GM11168 (cell line): ENCODE data around the gene CEP20.

ENCODE experiments used
- in situ Hi-C: fragments of 300-500 bp; cut with MboI; formaldehyde crosslinking; loops from one replicate; pipeline ENCODE4 v1.12.0; 2022; ENCODE audit warnings: low sequenced_read_pairs; ENCODE audit not compliant: unreplicated experiment

The CEP20 gene

GRCh38 chr16:15836965-15837611, 51.3 kb downstream of the CEP20 start:
- in situ Hi-C loops = no loop called here

- in situ Hi-C loops = no loop called here
Observed at GRCh38 chr16:15836074-15836473, 52.3 kb downstream of the CEP20 start.

- in situ Hi-C loops = no loop called here
Observed at GRCh38 chr16:15835136-15835878, 53.1 kb downstream of the CEP20 start.

- in situ Hi-C loops = no loop called here
Observed at GRCh38 chr16:15834502-15834901, 53.9 kb downstream of the CEP20 start.

GRCh38 chr16:15833541-15833940, 54.9 kb downstream of the CEP20 start:
- in situ Hi-C loops = no loop called here

GRCh38 chr16:15832241-15832640, 56.2 kb downstream of the CEP20 start:
- in situ Hi-C loops = no loop called here

- in situ Hi-C loops = no loop called here
Observed at GRCh38 chr16:15830832-15831451, 57.5 kb downstream of the CEP20 start.

GRCh38 chr16:15829460-15829859, 58.9 kb downstream of the CEP20 start:
- in situ Hi-C loops = no loop called here

GRCh38 chr16:15827709-15828343, 60.6 kb downstream of the CEP20 start:
- in situ Hi-C loops = no loop called here

- in situ Hi-C loops = no loop called here
Observed at GRCh38 chr16:15827299-15827698, 61.1 kb downstream of the CEP20 start.

- in situ Hi-C loops = no loop called here
Observed at GRCh38 chr16:15825750-15826305, 62.6 kb downstream of the CEP20 start.

- in situ Hi-C loops = no loop called here
Observed at GRCh38 chr16:15822957-15823356, 65.4 kb downstream of the CEP20 start.

GRCh38 chr16:15820837-15821236, 67.6 kb downstream of the CEP20 start:
- in situ Hi-C loops = no loop called here

- in situ Hi-C loops = no loop called here
Observed at GRCh38 chr16:15819046-15819445, 69.4 kb downstream of the CEP20 start.

- in situ Hi-C loops = no loop called here
Observed at GRCh38 chr16:15817446-15817845, 71.0 kb downstream of the CEP20 start.

GRCh38 chr16:15816228-15816627, 72.2 kb downstream of the CEP20 start:
- in situ Hi-C loops = no loop called here
